Heart left ventricle (tissue), 16 donors: ENCODE measurements around the gene CFAP46. TPM values are rescaled to one million over a fixed set of nuclear protein-coding genes. Genes with fewer than 3 reads are reported as not detected.

ENCODE experiments used
- ATAC-seq, 4 donors: fragments of 200-7000 bp; cut with Tn5 transposase; one replicate each; pipeline ENCODE4 v1.9.1; 2020 to 2022; ENCODE audit warnings: moderate library complexity in 4 of 4, mild to moderate bottlenecking in 3 of 4, moderate number of reproducible peaks in 1 of 4
- DNase-seq, 5 donors: peaks; one replicate each; pipeline ENCODE4 v3.0.0-alpha.2; 2020
- H3K27ac ChIP-seq, 12 donors: fragments of 200-600 bp; sonication (generic) in 4 of 12; one replicate each; pipeline versions ENCODE4 v1.5.0 to v1.8.0; 2016 to 2022; ENCODE audit warnings: mild to moderate bottlenecking in 2 of 12
- H3K27me3 ChIP-seq, 9 donors: fragments of 200-600 bp; sonication (generic) in 2 of 9; one replicate each; pipeline versions ENCODE4 v1.5.1 to v1.8.0; 2016 to 2022; ENCODE audit warnings: mild to moderate bottlenecking in 3 of 9
- H3K36me3 ChIP-seq, 9 donors: fragments of 200-600 bp; sonication (generic) in 2 of 9; one replicate each; pipeline versions ENCODE4 v1.5.0 to v1.8.0; 2018 to 2022; ENCODE audit warnings: mild to moderate bottlenecking in 2 of 9
- H3K4me1 ChIP-seq, 12 donors: fragments of 200-600 bp; sonication (generic) in 4 of 12; one replicate each; pipeline versions ENCODE4 v1.5.0 to v1.8.0; 2016 to 2022; ENCODE audit warnings: mild to moderate bottlenecking in 3 of 12
- H3K4me3 ChIP-seq, 12 donors: fragments of 200-600 bp; sonication (generic) in 4 of 12; one replicate each; pipeline versions ENCODE4 v1.5.0 to v1.8.0; 2017 to 2022; ENCODE audit warnings: mild to moderate bottlenecking in 9 of 12, moderate library complexity in 4 of 12
- H3K9me3 ChIP-seq, 12 donors: fragments of 200-600 bp; sonication (generic) in 4 of 12; one replicate each; pipeline versions ENCODE4 v1.5.0 to v1.8.0; 2016 to 2022; ENCODE audit warnings: mild to moderate bottlenecking in 1 of 12
- POLR2A ChIP-seq, 2 donors: fragments of 450-650 bp; IDR thresholded peaks; one replicate each; pipeline ENCODE4 v1.6.1; 2017; ENCODE audit warnings: antibody characterized with exemption in 2 of 2, mild to moderate bottlenecking in 2 of 2, moderate library complexity in 2 of 2
- WGBS, 4 donors: extraction: QIAGEN DNeasy Blood & Tissue Kit in 2 of 4; methylation state at CpG; one replicate each; pipeline versions ENCODE4 v1.1.5 to v1.1.7; 2013 to 2018; 5-methylcytosine and 5-hydroxymethylcytosine counted together
- intact Hi-C, 10 donors: fragments of 100-400 bp; cut with DNase I; formaldehyde crosslinking; loops; one replicate each; pipeline versions ENCODE4 v1.11.1 to v1.14.2; 2022
- polyA plus RNA-seq, 2 donors: library from polyadenylated mRNA; stranded (reverse); fragments of 200-250 nt; gene quantifications; one replicate each; pipeline ENCODE4 v1.2.3, GENCODE V29; 2013
- total RNA-seq, 9 donors: library from RNA; depleted of rRNA in 2 of 9; stranded (reverse); fragments of >200 nt in 2 of 9; fragmentation: NEBNext Ultra II Directional in 3 of 9; extraction: Animal tissue kit (Norgen Biotek cat#: 25700) in 3 of 9; gene quantifications; one replicate each; pipeline versions ENCODE4 v1.1.0 to v1.2.4, GENCODE V29; 2016 to 2023
- TF ChIP-seq, protein P1 (sequence below), 12 donors: fragments of 200-600 bp; sonication (generic) in 4 of 12; IDR thresholded peaks; one replicate each; pipeline versions ENCODE4 v1.5.0 to v1.8.0; 2018 to 2022; ENCODE audit warnings: antibody characterized with exemption in 12 of 12, mild to moderate bottlenecking in 5 of 12
- donor health status: ischemic (EF 13 %, LVEDD 7.1; RV severe dilation, severe dysfunction).
- donor health status: healthy with polysubstance abuse.
- donor health status: DM: no; HTN: yes; CAD: no.
- donor health status: DM: no; HTN: no; CAD: no.
- donor health status: ischemic (EF 25% LVEDD 6.9; RV normal size, moderate dysfunction).
- donor health status: ischemic (EF 25% LVEDD 5.7; RV mildly dilated, moderate dysfunction).
- donor health status: healthy.
- donor health status: DM: yes; HTN: yes; CAD: no.
- donor health status: ischemic (EF 35%, LVEDD 5.7; RV mildly dilated, moderate dysfunction).
- donor health status: nonischemic (EF 11% LVEDD 7.7; RV severe dilation, severe dysfunction).
- donor health status: DM: yes; HTN: yes; CAD: no.
- donor health status: PGD.
- donor health status: ischemic (EF 29% LVEDD 5.4; RV normal size, mild dysfunction).
- donor health status: nonischemic (EF 23%, LVEDD 6.1; RV moderate dilation, normal function).

CFAP46 gene
- total and polyA plus RNA-seq, 11 donors: 0.61 to 1.8 (median 0.95) TPM

DNA sequence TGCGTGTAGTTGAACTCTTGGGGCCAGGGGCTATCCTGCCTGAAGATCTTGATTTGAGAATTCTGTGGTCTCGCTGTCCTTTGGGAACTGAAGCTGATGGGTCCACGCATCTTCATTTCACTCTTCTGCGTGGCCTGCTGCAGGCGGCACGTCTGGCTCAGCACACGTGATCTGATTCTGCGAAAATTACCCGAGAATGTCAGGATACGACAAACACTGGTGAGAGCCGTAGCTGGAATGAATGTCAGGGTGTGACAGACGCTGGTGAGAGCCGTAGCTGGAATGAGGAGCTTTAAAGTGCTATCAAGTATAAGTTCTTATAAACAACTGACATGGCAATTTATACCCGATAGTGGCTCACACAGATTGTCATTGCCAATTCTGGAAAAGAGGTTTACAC lies 44.6 kb upstream of the CFAP46 start:
- WGBS, 4 donors: 85 to 90% (median 87%) methylated on average over 14 of the region's 14 CpGs
- intact Hi-C loops: no loop called here
- H3K36me3 ChIP-seq: no peaks in the 10 kb centered on the region
- DNase-seq (no peak), ATAC-seq (no peak)
- TF ChIP-seq POLR2A (IDR thresholded peaks at IDR 0.05): no peak
- TF ChIP-seq, protein P1, sequence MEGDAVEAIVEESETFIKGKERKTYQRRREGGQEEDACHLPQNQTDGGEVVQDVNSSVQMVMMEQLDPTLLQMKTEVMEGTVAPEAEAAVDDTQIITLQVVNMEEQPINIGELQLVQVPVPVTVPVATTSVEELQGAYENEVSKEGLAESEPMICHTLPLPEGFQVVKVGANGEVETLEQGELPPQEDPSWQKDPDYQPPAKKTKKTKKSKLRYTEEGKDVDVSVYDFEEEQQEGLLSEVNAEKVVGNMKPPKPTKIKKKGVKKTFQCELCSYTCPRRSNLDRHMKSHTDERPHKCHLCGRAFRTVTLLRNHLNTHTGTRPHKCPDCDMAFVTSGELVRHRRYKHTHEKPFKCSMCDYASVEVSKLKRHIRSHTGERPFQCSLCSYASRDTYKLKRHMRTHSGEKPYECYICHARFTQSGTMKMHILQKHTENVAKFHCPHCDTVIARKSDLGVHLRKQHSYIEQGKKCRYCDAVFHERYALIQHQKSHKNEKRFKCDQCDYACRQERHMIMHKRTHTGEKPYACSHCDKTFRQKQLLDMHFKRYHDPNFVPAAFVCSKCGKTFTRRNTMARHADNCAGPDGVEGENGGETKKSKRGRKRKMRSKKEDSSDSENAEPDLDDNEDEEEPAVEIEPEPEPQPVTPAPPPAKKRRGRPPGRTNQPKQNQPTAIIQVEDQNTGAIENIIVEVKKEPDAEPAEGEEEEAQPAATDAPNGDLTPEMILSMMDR (IDR thresholded peaks at IDR 0.05): no peak
- H3K4me3 ChIP-seq: no peak overlapping the region
- H3K9me3 ChIP-seq: no peaks in the 10 kb centered on the region
- peaks cover 0 to 20% (median 2%) of the 10 kb centered on the region in 9 donors for H3K27me3 ChIP-seq
- peaks cover 0 to 4% (median 0%) of the 10 kb centered on the region in 12 donors for H3K4me1 ChIP-seq
- H3K27ac ChIP-seq: no peak overlapping the region

DNA sequence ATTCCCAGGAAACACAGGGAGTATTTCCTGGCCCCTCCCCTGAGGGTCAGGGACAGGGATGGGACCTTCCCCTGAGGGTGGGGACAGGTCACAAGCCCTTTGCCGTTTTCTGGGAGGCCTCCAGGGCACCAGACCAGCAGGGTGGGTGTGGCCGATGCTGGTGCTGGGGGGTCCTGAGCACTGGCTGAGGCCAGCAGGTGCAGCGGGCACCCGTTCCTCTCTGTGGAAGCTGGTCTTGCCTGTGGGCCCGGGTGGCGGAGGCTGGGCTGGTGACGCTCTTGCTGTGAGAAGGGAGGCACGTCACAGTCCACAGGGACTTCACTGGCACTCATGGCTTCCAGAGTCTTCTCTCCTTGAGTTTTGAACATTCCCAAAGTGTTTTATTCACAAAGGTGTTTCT lies 44.2 kb upstream of the CFAP46 start:
- H3K27ac ChIP-seq: no peak overlapping the region
- H3K36me3 ChIP-seq: no peaks in the 10 kb centered on the region
- DNase-seq (no peak), ATAC-seq (no peak)
- peaks cover 0 to 4% (median 0%) of the 10 kb centered on the region in 12 donors for H3K4me1 ChIP-seq
- intact Hi-C loops: no loop called here
- TF ChIP-seq, protein P1 (IDR thresholded peaks at IDR 0.05): no peak
- TF ChIP-seq POLR2A (IDR thresholded peaks at IDR 0.05): no peak
- H3K4me3 ChIP-seq: no peak overlapping the region
- no peaks in the 10 kb centered on the region for H3K9me3 ChIP-seq
- 79 to 87% (median 84%) methylated on average over 8 of the region's 8 CpGs for WGBS, 4 donors
- peaks cover 0 to 20% (median 2%) of the 10 kb centered on the region in 9 donors for H3K27me3 ChIP-seq

DNA sequence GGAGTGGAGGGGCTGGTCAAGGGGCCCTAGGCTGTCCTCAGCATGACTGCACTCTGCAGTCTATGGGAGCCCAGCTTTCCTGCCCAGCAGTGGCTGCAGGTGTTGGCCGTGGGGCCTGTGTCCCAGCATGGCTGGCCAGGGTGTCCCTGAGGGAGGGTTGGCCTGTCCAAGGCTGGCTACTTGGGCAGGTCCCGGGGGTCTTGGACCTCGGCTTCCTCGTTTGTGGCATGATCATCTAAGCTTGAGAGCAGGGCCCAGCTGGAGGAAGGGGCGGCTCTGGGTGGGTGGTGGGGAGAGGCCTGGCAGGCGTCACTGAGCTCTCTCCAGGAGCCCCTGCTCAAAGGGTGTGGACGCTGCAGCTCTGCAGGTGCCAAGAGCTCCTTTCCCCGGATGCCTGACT lies 43.7 kb upstream of the CFAP46 start:
- 64 to 85% (median 80%) methylated on average over 5 to 8 of the region's 8 CpGs for WGBS, 4 donors
- Histone ChIP-seq H3K9me3 (no peaks in the 10 kb centered on the region), H3K36me3 (no peaks in the 10 kb centered on the region), H3K27ac (no peak overlapping the region), H3K4me1 (peaks cover 0 to 7% (median 0%) of the 10 kb centered on the region in 12 donors), H3K4me3 (no peak overlapping the region), H3K27me3 (peaks cover 0 to 20% (median 2%) of the 10 kb centered on the region in 9 donors)
- no peak for TF ChIP-seq POLR2A (IDR thresholded peaks at IDR 0.05)
- TF ChIP-seq, protein P1 (IDR thresholded peaks at IDR 0.05): no peak
- DNase-seq (no peak), ATAC-seq (no peak)
- intact Hi-C loops: no loop called here

DNA sequence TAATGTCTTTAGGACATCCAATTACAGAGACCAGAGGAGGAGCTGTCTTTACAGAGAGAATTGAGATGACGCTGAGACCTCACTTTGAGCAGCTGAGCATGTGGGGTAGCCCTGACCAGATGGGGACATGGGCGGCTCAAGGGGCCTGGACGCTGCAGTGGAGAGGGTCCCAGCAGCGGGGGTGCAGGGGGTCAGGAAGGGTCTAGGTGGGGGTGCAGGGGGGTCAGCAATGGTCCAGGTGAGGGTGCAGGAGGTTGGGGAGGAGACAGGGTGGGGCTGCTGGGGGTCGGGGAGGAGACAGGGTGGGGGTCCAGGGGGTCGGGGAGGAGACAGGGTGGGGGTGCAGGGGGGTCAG lies 43.2 kb upstream of the CFAP46 start:
- WGBS, 4 donors: 81 to 86% (median 85%) methylated on average over 5 to 6 of the region's 6 CpGs
- intact Hi-C loops: no loop called here
- Histone ChIP-seq H3K4me3 (no peak overlapping the region), H3K9me3 (no peaks in the 10 kb centered on the region), H3K36me3 (no peaks in the 10 kb centered on the region), H3K27ac (peak overlapping the region in 1 of 12 donors; percentile 30), H3K27me3 (peaks cover 0 to 20% (median 2%) of the 10 kb centered on the region in 9 donors), H3K4me1 (peaks cover 0 to 11% (median 0%) of the 10 kb centered on the region in 12 donors)
- TF ChIP-seq POLR2A (IDR thresholded peaks at IDR 0.05): no peak
- TF ChIP-seq, protein P1 (IDR thresholded peaks at IDR 0.05): no peak
- DNase-seq: no peak
- no peak for ATAC-seq
